Activated T-cell treated with anti-CD3 and anti-CD28 coated beads for 48 hours (primary cell): ENCODE measurements around the gene DOCK10.
"Not testable (repeated sequence)": the region's sequence is repeated elsewhere in the genome, so short reads cannot be mapped to it uniquely, and the experiment has no call there.

Source experiments
- DNase-seq: peaks from one replicate; pipeline ENCODE4 v3.0.0-alpha.2; 2020; ENCODE audit warnings: low read depth

DOCK10 gene

DNA sequence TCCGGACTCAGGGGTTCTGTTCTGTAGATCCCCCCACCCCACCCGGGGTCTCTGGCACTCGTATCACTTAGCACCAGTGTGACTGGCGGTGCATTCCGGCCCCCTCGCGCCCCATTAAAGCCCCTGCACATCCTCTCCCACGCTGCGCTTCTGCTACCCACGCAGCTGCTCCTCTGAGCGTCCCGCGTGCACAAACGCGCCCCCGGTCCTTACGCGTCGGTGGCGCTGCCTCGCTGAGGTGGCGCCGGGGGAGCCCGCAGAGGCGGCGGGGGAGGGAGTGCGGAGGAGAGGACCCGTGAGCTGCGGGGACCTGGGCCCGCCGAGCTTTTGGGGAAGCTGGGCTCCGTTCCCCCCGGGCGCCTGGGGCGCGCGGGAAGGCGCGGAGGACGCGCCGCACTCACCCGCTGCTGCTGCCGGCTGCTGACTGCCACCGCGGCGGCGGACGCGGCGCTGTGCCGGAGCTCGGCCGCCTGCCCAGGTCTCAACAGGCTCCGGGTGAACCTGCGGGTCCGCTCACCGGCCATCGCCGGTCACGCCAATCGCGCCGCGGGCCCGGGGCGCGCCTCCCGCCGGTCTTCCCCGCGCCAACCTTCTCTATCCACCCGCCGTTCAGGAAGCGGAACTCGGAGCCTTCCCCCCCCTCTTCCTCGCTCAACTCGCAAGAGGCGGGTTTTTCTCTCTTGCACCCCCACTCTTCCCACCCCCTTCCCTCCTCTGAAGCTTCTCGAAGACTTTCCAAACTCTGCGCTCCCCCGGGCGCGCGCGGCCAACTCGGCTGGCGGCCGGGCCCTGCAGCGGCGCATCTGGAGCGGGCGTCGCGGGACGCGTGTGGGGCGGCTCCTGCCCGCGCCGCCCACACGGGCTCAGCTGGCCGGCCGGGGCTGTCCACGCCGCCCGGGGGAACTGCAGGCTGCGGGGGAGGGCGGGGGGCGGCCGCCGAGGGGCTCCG is at the start of gene DOCK10:
TSS of gene DOCK10 (minus strand) at position 618 of the 949 bp plus-strand sequence. CDS start at position 524, 94 bp downstream.
- DNase-seq: peak; percentile 47

DNA sequence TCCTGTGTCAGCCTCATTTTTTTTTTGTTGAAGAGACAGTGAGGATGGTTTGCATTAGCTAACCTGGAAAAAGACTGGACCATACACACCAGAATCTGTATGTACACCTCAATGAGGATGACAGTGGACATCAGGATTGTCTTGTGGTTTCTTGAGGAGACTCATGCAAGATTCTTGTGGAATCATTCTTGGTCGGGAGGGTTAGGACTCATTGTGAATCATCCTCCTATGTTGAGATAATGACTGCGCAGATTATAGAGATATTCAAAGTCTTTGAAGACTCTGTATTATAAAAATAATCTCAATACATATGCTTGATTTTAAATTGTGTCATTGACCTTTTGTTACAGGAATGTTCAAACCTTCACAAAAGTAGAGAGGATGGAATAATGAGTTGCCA is 49.1 kb upstream of the DOCK10 start:
- no peak for DNase-seq

DNA sequence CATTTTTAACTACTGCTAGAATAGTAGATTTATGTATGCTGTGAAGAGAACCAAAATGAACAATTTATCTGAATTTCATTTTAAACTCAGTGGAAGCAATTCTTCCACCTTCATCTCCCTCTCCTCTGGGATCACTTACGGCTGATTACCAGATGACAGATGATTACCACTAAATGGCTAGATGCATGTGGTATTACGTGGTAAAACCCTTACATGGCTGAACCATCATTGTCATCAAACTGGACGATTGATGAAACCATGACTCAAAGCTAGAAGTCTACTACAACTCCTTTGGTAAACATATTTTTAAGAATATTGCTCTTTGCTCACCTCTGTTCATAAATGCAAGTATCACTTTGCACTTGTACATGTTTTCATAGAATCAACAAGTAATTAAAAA is 48.5 kb upstream of the DOCK10 start:
- DNase-seq: no peak

DNA sequence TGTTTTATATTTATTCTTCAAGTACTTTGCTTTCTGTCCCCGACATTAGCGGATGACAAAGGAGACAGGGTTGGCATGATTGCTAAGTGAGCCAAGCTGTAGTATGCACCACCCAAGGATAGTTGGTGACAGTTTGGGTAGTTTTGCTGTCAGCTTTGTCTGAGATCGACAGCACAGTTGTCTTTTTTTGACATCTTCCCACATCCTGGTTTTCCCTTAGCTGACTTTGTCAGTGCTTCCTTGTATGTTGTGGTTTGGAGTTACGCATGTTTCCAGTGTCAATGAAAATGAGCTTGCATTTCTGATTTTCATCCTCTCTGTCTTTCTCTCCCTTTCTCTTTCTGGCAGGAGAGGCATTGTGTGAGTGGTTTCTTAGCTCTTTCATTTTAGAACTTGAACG is 44.6 kb upstream of the DOCK10 start:
- DNase-seq: no peak

DNA sequence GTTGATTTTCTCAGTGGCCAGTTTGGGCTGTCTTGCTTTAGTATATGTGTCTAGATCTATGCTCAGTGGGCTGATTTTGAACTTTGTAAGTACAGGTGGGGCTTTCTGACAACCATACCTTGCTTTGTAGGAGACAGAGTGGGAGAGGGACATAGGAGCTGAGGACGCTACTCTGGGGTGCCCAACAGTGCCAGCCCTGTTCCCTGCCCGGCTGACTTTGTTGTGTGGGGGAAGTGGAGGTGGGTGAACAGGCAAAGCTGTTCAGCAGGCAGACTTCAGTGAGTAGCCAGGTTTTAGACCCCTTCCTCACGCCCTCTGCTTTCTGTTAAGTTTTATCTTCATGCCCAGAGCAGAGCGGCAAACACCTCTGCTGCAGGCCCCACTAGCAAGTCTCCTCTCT is 44.2 kb upstream of the DOCK10 start:
- DNase-seq: no peak

DNA sequence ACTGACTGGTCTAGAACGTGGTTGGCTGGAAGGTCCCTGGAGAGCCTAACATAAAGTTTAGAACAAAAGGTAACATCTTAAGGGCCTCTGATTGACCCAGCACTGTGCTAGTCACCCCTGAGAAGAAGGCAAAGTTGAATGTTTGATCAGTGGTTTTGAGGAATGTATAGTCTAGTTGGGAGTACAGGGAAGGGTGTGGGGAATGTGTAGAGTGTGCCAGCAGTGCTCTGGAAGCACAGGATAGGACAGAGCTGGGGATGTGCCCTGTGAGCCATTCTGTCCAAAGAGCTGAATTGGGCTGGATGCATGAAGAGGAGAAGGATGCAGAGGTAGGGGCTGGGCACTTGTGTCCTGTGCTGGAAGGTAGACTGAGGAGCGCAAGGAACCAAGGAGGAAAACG is 41.0 kb upstream of the DOCK10 start:
- DNase-seq: no peak

DNA sequence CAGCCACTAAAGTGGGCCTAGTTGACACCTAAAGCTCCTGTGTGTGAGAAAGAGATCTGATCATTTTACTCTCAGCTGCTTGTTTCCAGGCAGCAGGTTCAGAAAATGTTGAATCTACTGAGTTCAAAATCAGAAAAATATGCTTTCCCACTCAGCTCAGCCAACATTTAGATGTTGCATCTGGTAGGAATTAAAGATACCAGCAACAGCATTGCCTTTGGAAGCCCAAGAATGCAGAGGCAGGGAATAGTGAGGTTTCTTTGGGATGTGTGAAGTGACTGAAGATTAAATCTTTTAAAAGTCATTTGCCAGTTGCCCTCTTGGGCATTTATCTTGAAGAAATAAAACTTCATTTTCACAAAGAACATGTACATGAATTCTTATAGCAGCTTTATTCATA is 33.9 kb upstream of the DOCK10 start:
- DNase-seq: no peak

DNA sequence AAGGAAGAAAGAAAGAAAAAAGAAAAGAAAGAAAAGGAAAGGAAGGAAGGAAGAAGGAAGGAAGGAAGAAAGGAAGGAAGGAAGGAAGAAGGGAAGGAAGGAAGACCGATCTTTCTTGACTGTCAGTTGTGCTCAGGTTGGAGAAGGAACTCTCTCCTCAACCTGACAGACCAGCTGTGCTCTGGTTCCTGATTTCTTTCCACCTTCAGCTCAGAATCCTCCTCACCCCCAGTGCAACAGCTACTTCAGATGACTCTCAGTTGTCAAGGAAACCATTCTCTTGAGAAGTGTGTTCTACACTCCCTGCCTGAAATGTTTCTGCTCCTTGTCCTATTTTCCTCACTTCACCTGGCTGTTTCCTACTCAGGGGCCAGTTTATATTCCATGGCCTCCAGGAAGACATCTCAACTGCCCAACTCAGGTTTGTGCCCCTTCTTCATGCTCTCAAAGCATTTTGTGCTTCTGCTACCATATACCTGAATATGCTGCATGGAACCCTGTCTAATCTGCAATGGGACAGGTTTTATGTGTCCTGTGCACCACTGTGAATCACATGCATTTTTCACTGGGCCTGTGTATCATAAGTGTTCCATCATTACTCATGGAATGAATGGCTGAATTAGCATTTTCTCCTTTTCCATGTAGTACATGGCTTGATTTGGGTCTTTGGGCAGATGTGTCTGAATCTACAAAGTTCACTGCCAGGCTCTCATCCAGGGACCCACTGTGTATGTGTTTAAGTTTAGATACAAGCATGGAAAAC is 32.8 kb upstream of the DOCK10 start:
- no peak for DNase-seq

DNA sequence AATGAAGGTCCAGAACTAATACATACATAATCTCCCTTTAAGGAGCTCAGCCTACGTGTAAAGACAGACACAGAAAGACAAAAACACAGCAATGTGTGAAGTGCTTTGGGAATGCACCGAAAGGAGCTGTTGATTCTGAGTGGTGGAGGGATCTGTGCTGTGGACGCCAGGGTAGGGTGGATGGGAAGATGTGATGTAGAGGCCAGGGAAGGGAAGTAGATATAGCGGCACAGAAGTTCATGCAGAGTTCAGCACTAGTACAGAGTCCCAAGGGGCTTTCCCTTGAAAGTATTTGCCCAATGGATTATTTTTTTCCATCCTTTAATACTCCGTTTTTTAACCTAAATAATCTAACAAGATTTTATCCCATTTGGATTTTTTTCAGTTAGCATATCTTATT is 32.1 kb upstream of the DOCK10 start:
- DNase-seq: no peak

DNA sequence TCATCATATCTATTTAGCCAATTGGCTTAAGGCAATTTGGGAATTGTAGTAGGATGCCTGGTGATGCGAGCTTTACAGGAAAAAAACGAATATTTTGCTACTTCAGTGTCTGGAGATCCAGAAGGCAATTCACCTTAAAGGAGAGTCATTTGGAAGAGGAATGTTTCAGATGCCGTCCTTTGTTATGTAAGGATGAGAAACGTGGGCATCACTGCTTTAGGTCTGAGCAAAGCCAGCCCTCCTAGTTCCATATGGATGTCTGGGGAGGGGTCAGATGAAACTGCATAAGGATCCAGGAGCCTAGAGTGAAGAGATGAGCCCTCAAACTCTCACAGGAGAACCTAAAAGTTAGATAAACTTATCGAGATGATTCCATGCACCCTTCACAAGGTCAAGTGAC is 30.9 kb upstream of the DOCK10 start:
- DNase-seq: no peak

DNA sequence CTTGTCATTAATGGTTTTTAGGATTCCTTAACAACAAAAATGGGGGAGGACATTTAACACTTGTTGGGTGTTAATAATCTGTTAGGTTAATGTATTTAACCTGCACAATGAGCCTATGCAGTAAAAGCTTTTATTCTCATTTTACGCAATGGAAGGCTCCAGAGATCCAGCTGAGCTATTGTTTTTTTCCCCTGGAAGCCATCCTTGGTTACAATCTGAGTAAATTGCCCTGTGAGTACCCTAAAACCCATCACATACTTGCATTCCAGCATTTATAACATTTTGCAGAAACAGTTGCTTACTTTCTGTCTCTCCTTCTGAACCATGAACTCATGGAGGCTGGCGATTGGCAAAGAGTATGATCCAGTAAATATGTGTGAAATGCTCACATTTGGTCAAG is 30.2 kb upstream of the DOCK10 start:
- no peak for DNase-seq

DNA sequence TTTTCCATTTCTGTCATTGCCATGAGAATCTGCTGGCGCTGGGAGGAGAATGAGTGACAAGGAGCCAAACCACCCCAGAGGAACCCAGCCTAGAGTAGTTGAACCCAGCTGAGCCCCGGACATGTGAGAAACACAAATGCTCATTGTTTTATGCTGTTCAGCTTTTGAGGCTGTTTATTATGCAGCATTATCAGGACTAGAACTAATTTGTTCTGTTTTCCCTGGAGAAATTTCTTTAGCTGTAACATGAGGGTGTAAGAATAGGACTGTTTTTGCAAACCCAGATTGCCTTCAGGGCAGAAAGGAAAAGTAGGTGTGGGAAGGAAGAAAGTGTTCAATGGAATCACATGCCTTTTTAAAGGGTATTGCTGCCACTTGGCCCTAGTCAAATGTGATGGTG is 28.5 kb upstream of the DOCK10 start:
- no peak for DNase-seq

DNA sequence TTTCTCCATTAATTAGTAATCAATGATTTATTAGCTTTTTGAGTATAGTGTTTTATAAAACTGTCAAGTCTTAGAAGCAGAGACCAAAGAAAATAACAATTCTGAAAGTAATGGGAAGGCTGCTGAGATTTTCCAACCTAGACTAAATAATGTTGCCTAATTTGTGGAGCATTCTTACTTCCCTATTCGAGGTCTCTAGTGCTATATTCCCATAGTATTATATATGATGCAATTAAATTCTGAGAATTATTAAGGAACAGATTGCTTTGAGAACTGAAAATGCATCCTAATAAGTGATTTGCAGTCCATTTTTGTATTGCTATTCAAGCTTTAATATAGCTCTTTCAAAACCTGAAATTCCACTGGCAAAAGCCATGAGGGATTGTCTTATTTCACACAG is 27.7 kb upstream of the DOCK10 start:
- DNase-seq: no peak

DNA sequence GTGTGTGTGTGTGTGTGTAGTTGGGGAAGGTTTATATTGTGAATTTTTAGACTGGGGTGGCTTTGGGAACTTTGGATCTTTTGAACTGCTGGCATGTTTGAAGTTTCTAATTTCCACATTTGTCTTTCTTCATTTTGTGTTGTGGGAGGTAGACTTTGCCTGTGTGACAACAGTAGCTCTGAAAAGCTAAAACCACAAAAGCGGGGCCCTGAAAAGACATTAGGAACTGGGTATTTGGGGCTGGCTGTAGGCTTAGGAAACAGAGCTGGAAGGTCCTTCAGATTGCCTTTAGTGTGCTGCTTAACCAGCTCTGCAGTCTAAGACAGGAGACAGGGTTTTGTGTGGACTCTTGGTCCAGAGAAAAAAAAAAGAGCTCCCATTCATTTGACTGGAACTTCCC is 27.2 kb upstream of the DOCK10 start:
- no peak for DNase-seq

DNA sequence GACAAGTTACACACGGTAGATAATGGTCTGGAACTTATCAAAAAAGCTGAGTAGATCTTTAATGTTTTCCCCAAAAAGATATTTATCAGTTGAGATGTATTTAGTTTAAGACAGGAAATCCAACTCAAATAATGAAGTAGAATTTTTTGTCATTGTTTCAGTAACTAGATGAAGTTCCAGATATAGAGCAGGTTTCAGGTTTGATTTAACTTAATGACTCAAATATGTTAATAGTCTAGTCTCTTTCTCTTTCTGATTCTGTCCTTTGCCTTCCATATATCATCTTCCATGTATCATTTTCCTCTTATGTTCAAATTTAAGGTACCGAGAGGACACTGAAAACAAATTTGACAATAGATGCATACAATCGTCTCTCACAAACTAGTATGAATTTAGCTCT is 23.6 kb upstream of the DOCK10 start:
- DNase-seq: no peak

DNA sequence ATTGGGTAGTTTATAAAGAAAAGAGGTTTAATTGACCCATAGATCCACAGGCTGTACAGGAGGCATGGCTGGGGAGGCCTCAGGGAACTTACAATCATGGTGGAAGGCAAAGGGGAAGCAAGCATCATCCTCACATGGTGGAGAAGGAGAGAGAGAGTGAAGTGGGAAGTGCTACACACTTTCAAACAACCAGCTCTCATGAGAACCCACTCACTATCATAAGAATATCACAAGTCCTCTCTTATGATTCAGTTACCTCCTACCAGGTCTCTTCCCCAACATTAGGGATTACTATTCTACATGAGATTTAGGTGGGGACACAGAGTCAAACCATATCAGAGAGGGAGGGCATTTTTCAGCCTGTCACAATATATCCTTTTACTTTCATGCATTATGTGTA is 22.7 kb upstream of the DOCK10 start:
- no peak for DNase-seq

DNA sequence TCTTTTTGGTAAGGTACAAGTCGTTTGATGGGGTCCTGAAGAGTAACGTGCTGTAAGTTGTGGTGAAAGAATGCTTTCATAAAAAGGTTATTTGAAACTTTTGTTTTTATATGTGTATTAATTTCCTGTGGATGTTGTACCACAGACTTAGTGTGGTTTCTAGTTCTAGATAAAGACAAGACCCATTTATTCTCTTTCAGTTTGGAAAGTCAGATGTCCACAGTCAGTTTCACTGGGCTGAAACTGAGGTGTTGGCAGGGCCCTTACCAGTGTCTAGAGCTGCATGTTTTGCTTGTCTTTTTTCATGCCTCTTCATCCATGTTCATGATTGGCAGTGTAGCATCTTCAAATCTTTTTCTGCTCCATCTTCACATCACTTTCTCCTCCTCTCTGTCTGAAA is 22.1 kb upstream of the DOCK10 start:
- no peak for DNase-seq

DNA sequence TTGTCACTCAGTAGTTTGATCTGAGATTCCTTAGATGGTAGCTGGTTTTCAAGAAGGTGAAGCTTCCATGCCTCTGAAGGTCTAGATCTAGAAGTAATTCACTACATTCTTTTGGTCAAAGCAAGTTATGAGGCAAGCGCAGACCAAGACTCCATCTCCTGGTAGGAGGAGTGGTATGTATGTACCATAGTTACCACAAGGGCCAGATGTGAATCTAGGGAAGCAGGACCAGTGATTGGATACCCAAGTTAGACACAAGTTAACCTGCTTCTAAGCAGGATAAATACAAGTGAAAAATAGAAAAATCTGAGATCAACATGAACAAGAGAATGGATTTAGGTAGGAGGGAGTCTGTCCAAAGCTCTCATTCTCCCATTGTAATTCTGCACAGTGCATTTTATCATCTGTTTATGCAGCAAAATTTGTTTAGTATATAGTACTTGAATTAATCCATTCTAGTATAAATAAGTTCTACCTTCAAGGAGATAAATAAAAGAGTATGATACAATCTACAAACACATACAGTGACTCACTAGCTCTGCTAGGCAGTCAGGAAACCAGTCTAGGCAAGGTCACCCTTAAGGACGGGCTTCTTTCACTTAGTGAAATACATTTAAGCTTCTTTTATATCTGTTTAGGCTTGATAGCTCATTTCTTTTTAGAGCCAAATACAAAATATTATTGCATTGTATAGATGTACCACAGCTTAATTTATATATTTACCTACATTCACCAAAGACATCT is 14.2 kb upstream of the DOCK10 start:
- no peak for DNase-seq

DNA sequence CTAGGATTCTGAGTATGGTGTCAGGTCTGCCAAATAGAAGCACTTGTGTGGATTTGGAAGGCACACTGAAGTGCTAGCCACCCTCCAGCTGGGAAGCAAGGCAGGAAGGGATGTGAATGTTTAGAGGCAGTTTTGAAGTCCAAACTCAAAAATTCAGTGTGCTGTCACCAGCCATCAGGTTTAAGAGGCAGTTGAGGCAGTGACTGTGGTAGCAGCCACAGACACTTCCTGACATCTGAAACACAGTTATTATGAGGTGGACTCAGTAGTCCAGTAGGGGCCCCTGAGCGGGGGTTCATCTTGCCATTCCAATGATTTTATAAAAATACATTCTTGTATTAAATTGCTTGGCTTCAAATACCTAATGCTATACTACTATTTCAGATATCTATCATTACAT is 13.4 kb upstream of the DOCK10 start:
- DNase-seq: no peak

DNA sequence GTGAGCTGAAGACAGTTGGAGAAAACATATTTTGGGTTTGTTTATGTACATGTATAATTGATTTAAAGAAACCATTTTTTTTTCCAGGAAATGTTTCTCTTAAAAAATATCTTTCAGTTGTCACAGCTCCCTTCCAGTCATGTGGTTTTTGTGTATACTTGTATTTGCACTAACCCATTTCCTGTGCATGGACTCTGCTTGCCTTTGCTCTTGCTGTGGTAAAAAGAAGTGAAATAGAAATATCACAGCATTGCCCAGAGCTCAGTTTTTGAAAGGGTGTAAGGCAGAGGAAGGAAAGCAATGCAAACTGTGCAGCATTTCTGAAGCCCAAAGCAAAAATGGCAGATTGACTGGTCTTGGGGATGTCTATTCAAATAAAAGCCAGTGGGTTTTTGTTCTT is 10.4 kb upstream of the DOCK10 start:
- no peak for DNase-seq

DNA sequence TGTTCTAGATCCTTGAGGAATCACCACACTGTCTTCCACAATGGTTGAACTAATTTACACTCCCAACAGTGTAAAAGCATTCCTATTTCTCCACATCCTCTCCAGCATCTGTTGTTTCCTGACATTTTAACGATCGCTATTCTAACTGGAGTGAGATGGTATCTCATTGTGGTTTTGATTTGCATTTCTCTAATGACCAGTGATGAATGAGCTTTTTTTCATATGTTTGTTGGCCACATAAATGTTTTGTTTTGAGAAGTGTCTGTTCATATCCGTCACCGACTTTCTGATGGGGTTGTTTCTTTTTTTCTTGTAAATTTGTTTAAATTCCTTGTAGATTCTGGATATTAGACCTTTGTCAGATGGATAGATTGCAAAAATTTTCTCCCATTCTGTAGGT is 5.2 kb upstream of the DOCK10 start:
- DNase-seq: not testable (repeated sequence)

DNA sequence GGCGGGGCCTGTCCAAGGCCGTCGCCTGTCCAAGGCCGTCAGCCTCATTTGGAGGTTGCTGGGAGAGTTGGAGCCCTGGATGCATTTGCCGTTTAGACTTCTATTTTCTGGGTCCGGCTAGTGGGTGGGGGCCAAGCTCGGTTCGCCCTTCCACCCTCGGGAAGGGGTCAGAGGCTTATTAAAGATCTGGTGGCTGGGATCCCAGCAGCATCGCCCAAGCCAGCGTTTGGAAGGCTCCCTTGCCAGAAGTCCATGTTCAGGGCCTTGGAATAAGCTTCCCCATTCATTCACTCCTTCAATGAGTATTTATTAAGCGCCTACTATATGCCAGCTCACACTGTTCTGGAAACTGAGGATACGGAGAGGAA is 516 bp upstream of the DOCK10 start:
- DNase-seq: no peak
